ENCODE measurements around the gene ENPP7.
A peak's percentile ranks its signal among the peaks of the same experiment; 100 is the strongest.
"Not testable (repeated sequence)": the region's sequence is repeated elsewhere in the genome, so short reads cannot be mapped to it uniquely, and the experiment has no call there.

ENPP7 gene

DNA sequence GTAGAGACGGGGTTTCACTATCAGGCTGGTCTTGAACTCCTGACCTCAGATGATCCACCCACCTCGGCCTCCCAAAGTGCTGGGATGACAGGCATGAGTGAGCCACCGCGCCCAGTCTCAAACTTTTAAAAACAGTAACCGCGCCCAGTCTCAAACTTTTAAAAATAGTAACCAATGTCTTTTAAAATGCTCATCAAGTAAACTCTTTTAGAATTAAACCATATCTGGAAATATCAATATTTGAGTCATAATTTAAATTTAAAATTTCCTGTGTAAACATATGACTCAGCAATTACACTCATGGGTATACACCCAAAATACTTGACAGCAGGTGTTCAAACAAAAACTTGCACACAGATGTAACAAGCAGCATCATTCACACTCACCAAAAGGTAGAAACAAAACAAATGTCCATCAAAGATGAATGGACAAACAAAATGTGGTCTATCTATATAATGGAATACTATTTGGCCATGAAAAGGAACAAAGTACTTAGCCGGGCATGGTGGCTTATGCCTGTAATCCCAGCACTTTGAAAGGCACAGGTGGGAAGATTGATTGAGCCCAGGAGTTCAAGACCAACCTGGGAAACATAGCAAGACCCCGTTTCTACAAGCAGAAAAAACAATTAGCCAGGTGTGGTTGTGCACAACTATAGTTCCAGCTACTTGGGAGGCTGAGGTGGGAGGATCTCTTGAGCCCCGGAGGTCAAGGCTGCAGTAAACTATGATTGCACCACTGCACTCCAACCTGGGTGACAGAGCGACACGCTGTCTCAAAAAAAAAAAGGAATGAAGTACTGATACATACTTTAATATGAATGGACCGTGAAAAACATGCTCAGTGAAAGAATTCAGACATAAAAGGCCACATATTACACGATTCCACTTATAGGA is 20.2 kb downstream of the ENPP7 start:
- no peak for DNase-seq

DNA sequence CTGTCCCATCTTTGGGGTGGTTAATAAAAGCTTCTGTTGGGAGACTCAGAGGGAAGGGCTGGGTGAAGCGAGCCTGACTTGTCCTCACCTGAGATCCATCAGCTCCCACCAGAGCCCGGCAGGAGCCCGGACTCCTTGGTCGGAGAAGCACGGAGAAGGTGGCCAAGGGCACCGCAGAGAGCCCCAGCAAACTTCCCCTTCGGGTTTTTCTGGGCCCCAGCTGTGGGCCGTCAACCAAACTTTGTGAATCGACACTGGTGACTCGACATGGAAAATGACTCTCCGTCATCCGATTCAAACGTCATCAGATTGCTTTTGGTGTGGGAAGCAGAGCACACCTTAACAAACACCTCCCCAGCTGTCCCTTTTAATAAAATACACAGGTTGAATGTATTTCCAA is 21.4 kb downstream of the ENPP7 start:
- DNase-seq: no peak

DNA sequence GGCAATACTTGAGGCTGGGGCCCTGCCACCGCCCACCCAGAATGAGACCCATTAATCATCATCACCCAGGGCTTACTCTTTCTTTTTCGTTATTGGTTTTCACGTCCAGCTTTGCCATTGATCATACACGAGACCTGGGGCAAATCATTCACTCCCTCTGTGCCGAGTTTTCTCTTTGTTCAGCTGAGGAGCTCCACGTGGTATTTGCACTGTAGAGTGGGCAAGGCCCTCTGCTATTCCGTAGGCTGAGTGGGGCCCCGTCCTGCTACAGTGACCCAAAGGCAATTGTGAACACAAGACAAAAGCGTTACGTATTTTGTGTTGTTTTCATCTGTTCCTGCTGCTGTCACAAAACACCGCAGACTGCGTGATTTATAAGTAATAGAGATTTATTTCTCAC is 23.6 kb downstream of the ENPP7 start:
- DNase-seq: no peak

DNA sequence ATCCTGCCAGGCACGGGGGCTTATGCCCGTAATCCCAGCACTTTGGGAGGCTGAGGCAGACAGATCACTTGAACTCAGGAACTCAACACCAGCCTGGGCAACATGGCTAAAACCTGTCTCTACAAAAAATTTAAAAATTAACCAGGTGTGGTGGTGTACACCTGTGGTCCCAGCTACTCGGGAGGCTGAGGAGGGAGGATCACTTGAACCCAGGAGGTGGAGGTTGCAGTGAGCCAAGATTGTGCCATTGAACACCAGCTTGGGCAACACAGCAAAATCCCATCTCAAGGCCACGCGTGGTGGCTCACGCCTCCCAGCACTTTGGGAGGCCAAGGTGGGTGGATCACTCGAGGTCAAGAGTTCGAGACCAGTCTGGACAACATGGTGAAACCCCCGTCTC is 24.2 kb downstream of the ENPP7 start:
- DNase-seq: not testable (repeated sequence)

DNA sequence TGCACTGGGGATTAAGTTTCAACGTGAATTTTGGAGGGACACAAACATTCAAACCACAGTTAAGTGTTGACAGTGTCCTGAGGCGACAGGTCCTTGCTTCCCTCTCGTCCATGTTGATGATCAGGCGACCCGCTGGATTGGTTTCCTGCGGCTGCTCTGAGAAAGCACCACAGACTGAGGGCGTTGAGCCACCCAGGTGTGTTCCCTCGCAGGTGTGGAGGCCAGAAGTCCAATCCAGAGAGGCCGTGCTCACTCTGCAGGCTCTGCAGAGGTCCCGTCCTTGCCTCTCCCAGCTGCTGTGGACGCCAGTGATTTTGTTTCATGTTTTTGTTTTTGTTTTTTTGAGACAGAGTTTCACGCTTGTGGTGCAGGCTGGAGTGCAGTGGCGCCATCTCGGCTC is 24.8 kb downstream of the ENPP7 start:
- no peak for DNase-seq

DNA sequence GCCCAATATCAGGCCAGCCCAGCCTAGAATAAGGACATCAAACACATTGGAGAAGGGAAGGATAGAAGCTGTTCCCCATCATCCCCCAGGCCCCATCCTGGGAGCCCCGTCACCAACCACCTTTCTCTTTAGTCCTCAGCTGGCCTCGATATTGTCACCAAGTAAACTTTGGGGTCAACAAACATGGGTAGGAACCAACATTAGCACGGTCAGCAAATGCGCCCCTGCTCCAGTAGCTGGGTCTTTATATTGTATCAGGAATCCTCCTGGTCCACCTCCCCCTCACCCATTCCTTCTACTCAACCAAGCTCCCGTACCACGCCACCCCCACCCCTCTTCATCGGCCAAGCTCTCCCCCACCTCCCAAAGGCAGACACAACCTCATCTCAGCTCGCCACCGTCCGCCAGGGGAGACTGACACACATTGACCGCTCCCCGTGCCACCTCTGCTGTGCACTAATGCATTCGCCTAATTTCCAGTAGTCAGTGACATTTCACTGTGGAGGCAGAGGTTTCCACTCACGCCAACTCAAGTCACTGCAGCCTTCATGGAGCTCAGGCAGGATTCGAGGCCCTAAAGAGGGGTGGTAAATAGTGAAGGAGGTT is 26.5 kb downstream of the ENPP7 start:
- DNase-seq: no peak

DNA sequence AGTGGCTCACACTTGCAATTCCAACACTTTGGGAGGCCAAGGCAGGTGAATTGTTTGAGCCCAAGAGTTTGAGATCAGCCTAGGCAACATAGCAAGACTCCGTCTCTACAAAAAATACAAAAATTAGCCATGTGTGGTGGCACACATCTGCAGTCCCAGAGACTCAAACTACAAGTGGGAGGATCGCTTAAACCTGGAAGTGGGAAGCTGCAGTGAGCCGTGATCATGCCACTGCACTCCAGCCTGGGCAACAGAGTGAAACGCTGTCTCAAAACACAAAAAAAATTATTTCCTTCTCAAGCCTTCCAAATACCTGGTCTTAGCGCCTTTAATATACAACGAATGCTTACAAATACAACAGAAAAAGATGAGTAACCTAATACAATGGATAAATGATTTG is 27.5 kb downstream of the ENPP7 start:
- DNase-seq: no peak

DNA sequence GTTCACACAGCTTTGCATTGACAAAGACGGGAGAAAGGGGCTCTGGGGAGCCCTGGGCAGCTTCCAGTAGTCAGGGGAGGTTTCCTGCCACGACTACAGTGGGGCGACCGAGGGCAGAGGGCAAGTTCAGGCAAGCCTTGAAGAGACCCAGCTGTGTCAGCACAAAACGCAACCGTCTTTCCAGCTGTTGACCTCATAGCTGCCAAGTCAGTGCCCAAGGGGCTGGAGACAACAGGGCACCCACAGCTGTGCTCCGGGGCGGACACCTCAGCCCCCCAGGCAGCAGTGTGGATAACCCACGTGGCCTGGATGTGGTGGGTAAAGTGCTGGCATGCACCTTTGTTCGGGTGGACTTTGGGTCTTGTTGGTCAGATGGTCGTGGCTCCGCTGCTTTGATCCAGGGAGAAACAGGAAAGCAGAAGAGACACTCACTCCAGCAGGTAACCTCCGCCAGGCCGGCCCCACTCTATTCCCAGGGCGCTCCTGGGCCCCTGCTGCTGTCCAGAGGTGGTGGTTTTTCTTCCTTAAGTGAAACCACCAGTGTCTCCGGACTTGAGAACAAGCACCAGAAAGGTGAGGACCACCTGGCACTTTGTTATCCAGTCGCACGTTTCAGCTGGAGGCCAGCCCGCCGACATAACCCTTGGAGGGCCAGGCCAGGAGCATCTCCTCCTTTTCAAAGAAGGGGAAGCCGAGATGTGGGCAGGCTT is 29.6 kb downstream of the ENPP7 start:
- no peak for DNase-seq

DNA sequence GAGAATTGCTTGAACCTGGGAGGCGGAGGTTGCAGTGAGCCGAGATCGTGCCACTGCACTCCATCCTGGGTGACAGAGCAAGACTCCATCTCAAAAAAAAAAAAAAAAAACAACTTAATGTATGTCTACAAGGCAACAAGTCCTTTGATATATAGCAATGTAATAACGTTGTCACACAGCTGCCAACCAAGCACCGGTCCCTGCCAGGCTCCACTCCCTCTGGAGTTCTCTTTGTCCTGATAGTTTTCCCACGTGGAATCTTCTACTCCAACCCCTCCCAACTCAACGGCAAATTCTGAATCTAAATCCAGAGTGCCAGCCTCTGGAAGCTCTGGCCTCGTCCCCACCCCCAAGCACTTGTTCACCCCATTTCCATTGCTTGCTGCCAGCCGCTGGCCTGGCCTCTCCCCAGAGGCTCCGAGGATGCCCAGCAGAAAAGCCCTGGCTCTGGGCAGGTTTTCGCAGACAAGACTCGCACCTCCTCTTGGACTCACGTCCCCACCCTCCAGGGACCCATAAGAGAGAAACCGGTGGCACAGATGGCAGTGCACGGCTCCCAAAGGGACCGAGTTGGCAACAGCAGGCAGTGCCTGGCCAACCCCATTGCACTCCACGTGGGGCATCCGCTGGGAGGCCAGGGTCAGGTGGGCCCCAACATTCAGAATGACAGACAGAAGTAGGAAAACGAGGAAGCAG is 31.3 kb downstream of the ENPP7 start:
- DNase-seq: no peak

DNA sequence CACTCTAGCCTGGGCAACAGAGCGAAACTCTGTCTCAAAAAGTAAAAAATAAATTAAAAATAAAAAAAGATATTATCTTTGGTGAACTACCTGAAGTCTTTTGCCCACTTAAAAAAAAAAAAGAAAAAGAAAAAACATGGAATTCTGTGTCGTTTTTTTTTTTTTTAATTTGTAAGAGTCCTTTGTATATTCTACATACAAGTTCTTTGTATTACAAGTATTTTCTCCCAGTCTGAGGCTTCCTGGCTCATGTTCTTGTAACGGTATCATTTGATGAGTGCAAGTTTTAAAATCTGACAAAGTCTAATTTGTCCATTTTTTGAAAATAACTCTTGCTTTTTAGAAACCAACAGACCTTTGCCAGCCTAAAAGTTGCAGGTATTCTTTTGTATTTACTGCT is 35.0 kb downstream of the ENPP7 start:
- DNase-seq: no peak

DNA sequence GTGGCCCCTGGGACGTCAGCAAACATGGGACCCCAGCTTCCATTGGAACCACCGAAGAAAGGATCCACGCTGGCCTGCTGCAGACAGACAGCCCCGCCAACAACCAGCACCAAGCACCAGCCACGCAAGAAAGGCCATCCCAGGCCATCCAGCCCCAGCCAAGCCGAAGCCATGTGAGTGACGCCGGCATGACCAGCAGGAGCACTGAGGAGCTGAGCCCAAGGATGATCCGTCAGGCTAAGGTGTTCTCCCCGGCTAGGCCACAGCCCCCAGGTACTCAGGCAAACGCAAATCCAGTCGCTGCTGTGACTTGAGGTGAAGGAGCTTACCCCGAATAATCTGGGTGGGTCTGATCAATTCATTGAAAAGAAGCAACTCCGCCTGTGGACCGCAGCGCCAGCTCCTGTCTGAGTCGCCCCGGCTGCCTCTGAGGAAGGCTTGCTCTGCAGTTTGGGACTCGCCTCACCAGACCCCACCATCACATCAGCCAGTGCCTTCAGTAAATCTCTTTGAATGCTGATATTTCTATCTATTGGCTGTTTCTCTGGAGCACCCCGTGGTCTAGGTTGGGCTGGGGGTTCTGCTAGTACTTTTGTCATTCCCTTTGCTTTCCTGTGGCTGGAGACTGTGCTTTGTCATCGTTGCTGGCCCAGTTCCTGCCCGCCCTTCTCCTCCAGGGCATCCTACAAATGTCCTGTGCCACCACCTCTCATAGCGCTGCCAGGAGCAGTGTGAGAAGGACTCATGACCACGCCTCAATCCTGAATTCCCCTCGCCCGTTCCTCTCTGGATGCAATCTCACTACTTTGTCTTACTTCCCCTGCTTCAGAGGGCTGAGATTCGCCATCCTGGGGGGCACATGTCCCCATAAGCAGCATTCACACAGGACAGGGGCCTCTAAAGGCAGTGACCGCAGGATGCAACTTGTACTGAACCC is 39.1 kb downstream of the ENPP7 start:
- no peak for DNase-seq

DNA sequence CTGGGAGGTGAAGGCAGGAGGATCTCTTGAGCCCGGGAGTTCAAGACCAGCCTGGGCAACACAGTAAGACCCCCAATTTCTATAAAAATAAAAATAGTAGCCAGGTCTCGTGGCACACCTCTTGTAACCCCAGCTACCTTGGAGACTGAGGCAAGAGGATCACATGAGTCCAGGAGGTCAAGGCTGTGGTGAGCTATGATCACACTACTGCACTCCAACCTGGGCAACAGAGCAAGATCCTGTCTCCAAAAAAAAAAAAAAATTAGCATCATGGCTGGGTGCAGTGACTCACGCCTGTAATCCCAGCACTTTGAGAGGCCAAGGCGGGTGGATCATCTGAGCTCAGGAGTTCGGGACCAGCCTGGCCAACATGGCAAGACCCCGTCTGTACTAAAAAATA is 40.5 kb downstream of the ENPP7 start:
- no peak for DNase-seq

DNA sequence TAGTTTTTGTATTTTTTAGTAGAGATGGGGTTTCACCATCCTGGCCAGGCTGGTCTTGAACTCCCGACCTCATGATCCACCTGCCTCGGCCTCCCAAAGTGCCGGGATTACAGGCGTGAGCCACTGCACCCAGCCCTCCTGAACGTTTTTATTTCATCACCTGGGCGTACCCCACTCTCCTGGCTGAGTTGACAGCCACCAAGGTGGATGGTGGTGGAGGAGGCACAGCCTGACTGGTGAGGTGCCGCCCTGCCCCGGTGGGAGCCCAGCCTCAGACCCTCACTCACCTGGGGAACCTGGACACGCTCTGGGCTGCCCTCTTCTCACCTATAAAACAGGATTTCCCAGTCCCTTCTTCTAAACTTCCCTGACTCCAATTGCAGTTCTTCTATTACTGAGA is 42.0 kb downstream of the ENPP7 start:
- DNase-seq: not testable (repeated sequence)

DNA sequence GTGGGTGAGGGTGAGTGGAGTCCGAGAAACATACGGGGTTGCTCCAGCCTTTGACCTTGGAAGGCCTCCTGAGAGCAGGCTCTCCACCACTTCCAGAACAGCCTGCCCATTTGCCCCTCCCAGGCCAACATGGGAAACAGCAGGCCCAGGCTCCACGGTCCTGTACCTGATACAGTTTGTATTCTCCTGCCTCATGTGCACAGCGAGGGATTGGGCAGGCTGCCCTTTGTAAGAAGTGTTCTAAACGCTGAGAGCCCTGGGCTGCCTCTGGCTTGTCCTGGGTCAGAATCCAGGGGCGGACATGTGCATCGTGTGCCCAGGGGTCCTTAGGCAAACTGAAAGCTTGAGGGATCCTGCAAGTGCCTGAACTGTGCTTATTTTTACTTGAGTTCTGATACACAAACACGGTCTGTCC is 43.8 kb downstream of the ENPP7 start:
- DNase-seq: no peak

DNA sequence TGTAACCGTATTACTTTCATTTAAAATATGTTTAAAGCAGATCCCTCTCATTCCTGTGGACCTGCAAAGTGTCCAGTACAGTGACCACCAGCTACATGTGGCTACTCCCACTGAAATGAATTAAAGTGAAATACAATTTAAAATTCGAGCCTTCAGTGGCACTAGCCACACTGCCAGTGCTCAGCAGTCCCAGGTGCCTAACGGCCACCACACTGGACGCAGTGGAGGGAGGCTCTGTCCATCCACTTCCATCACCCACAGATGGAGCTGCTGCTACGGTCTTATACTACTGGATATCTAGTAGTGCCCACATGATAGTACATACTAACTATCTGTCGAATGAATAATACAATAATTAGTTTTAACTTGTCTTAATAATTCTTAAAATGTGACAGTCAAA is 44.9 kb downstream of the ENPP7 start:
- no peak for DNase-seq

DNA sequence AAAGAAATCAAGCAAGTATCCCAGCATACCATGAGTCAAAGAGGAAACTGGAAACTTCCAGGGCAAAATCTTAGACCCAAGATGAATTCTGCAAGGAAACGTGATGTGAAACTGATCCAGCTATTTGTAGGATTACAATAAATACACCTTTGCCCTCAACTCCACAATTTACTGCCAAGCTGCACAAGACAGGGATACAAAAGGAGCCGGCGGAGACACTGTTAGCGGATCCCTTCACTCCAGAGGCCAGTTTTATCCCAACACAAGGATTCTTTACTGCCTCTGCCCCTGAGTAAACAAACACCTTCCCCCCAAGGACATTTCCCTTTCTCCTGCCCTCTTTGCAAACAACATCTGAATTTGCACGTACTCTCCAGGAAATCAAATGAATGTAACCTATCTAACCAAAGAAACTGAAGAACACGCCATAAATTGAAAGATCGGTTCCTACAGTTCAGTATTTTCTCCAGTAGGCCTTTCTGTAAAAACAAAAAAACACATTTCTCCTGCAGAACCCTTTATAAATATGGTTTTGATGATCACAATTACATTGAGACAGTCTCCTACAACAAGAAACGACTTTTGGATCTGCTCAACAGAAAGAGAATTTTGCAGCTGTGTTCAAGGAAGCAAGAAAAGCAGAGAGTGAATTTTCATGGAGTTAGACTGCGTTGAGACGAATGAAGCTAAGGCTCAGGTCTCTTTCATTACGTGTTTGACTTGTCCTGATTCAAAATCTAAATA is 45.8 kb downstream of the ENPP7 start:
- no peak for DNase-seq

DNA sequence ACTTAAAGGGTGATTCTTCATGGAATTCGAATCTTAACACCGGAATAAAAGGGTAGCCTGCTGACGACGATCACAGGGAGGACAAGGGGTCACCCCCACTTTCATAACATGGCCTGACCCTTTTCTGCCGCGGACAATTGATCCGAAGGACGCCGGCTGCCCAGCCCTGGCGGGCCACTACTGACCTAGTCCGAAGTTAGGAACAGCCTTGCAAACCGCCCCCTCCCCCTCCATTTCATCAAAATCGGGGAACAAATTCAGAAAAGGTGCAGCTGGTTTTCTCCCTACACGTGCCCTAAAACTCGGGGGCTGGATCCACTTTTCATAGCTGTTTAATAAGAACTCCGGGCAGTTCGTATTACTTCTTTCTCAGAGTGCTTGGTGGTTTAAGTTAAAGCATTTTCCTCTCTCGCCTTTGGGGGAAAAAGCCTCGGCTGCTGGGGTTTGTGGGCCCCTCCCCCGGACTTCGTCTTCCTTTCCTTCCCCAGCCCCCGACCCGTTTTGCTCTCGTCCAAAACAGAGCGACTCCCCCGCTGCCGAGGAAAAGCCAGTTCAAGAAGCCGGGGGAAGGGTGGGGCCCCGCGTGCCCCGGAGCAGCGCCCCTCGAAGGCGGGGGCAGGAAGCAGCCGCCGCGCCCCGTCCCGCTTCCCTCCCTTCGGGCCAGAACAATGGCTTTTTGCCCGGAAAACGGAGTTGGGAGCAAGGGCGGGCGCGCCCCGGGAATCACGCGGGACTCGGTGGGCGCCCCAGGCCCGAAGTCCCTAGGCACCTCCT is 46.6 kb downstream of the ENPP7 start:
- peak; percentile 46 for DNase-seq

DNA sequence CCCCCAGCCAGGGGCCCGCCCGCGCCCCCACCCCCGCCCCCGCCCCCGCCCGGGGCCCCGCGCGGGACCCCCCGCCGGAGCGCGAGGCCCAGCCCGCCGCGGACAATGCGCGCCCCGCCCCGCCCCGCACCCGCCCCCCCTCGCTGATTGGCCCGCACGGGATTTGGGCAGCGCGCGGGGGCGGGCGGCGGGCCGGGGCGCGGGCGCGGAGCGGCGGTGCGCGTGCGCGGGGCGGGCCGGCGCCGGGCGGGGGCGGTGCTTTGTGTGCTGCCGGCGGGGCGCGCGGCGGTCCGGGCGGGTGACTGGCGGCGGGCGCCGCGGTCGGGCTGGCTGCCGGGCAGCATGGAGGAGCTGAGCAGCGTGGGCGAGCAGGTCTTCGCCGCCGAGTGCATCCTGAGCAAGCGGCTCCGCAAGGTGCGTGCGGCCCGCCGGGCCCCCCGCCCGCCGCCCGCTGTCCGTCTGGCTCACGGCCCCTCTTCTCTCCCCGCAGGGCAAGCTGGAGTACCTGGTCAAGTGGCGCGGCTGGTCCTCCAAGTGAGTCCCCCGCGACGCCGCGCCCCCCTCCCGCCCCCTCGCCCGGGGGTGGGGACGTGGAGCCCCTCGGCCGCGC is 47.3 kb downstream of the ENPP7 start, which contains the start of gene CBX2:
Gene CBX2, plus strand, starts transcription at position 255 of the 610 bp plus-strand sequence. Its CDS starts 88 bp downstream, at position 343.
- DNase-seq: peak; percentile 90

DNA sequence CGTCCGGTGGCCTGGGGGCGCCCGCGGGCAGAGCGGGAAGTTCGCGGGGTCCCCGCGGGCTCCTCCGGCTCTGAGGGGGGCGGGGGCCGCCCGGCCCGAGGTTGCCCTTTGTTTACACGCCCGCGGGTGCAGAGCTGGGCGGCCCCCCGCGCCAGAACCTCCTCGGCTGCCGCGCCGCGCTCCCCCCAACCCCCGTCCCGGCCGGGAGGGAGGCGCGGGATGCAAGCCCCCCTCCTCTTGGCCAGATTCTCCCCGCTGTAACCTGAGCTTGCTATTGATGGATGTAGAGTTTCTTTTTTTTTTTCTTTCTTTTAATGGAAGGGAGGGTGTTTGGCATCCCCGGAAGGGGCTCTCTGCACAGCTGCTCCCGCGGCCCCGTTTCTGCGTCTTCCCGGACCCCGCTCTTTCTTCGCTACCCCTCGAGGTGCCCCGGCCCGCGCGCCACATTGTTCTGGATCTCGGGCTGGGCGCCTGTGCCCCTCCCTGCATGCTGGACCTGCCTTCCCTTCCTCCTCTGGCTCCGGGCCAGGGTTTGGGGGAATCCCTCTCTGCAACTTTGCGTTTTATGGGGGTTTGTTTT is 47.9 kb downstream of the ENPP7 start:
- peak; percentile 19 for DNase-seq

All from CD4-positive, alpha-beta T cell treated with Interleukin-17A for 4 hours (primary cell).